Vagina (tissue), 2 donors: Measurements from ENCODE around the gene TAPBPL. TPM values are rescaled to one million over a fixed set of nuclear protein-coding genes. Genes with fewer than 3 reads are reported as not detected.
"Not testable (repeated sequence)": the region's sequence is repeated elsewhere in the genome, so short reads cannot be mapped to it uniquely, and the experiment has no call there.

ENCODE experiments used
- DNase-seq, 2 donors: peaks; one replicate each; pipeline ENCODE4 v3.0.0-alpha.2; 2017; ENCODE audit errors: extremely low spot score in 2 of 2
- H3K27ac ChIP-seq: fragments of 200-600 bp; sonication (generic); one replicate; pipeline ENCODE4 v1.5.1; 2019
- H3K27me3 ChIP-seq: fragments of 200-600 bp; sonication (generic); one replicate; pipeline ENCODE4 v1.5.1; 2019
- H3K36me3 ChIP-seq, 2 donors: fragments of 200-600 bp; sonication (generic); one replicate each; pipeline ENCODE4 v1.5.1; 2017 to 2019
- H3K4me1 ChIP-seq: fragments of 200-600 bp; sonication (generic); one replicate; pipeline ENCODE4 v1.5.1; 2019
- H3K4me3 ChIP-seq, 2 donors: fragments of 200-600 bp; sonication (generic); 1 replicate in 1 of 2; 2 replicates in 1 of 2; pipeline ENCODE4 v1.5.1; 2016 to 2019
- H3K9me3 ChIP-seq: fragments of 200-600 bp; sonication (generic); one replicate; pipeline ENCODE4 v1.5.1; 2019
- CTCF ChIP-seq, 3 experiments: fragments of 450-650 bp in 2 of 3; fragments of 200-600 bp in 1 of 3; sonication (generic) in 1 of 3; IDR thresholded peaks; one replicate each; pipeline ENCODE4 v1.5.1; 2017 to 2019; ENCODE audit warnings: antibody characterized with exemption in 3 of 3, mild to moderate bottlenecking in 2 of 3, moderate library complexity in 2 of 3
- POLR2A ChIP-seq, 2 donors: fragments of 450-650 bp; IDR thresholded peaks; one replicate each; pipeline ENCODE4 v1.6.1; 2017; ENCODE audit warnings: antibody characterized with exemption in 2 of 2, mild to moderate bottlenecking in 2 of 2, moderate library complexity in 2 of 2
- POLR2AphosphoS5 ChIP-seq, 2 donors: sonication (generic); formaldehyde crosslinking; IDR thresholded peaks; one replicate each; pipeline ENCODE4 v1.9.0; 2017; ENCODE audit warnings: antibody characterized with exemption in 2 of 2, mild to moderate bottlenecking in 2 of 2, low read depth in 1 of 2; ENCODE audit not compliant: insufficient read depth in 1 of 2
- intact Hi-C: fragments of 100-400 bp; cut with DNase I; formaldehyde crosslinking; loops from one replicate; pipeline ENCODE4 v1.15.1; 2023
- total RNA-seq: library from RNA; depleted of rRNA; stranded (reverse); fragments of >200 nt; gene quantifications from one replicate; pipeline ENCODE4 v1.2.3, GENCODE V29; 2016

TAPBPL gene
- total RNA-seq, 1 donor from 2014 or later, result 21.1 TPM

- H3K9me3 ChIP-seq, result no peaks in the 10 kb centered on the region
- H3K36me3 ChIP-seq, result peaks cover 0 to 6% of the 10 kb centered on the region in 2 donors
- DNase-seq, result no peak
- intact Hi-C loops, result no loop called here
- no peaks in the 10 kb centered on the region for H3K27me3 ChIP-seq
- H3K27ac ChIP-seq, result no peak overlapping the region
- peaks cover 10% of the 10 kb centered on the region for H3K4me1 ChIP-seq
- TF ChIP-seq CTCF (IDR thresholded peaks at IDR 0.05), result no peak
- TF ChIP-seq POLR2AphosphoS5 (IDR thresholded peaks at IDR 0.05; ENCODE audit: insufficient read depth in 1 of 2, low read depth in 1 of 2), result no peak
- TF ChIP-seq POLR2A (IDR thresholded peaks at IDR 0.05), result no peak
- no peak overlapping the region for H3K4me3 ChIP-seq
Observed at GRCh38 chr12:6488240-6488639, 36.4 kb downstream of the TAPBPL start.

- H3K9me3 ChIP-seq, result no peaks in the 10 kb centered on the region
- H3K4me3 ChIP-seq, result no peak overlapping the region
- H3K27ac ChIP-seq, result no peak overlapping the region
- DNase-seq, result no peak
- intact Hi-C loops, result no loop called here
- peaks cover 0 to 6% of the 10 kb centered on the region in 2 donors for H3K36me3 ChIP-seq
- TF ChIP-seq POLR2AphosphoS5 (IDR thresholded peaks at IDR 0.05; ENCODE audit: insufficient read depth in 1 of 2, low read depth in 1 of 2), result no peak
- TF ChIP-seq POLR2A (IDR thresholded peaks at IDR 0.05), result no peak
- TF ChIP-seq CTCF (IDR thresholded peaks at IDR 0.05), result no peak
- no peaks in the 10 kb centered on the region for H3K27me3 ChIP-seq
- H3K4me1 ChIP-seq, result peaks cover 13% of the 10 kb centered on the region
Observed at GRCh38 chr12:6489449-6489848, 37.6 kb downstream of the TAPBPL start.

GRCh38 chr12:6490673-6491072 lies 38.8 kb downstream of the TAPBPL start:
- not testable (repeated sequence) for H3K27me3 ChIP-seq, H3K9me3 ChIP-seq, H3K27ac ChIP-seq, H3K4me3 ChIP-seq, DNase-seq, H3K36me3 ChIP-seq
- intact Hi-C loops, result loop anchor here (5.0 kb wide), 1 partner anchor 42 kb away; the partner anchor contains the start of gene GAPDH
- H3K4me1 ChIP-seq, result peaks cover 25% of the 10 kb centered on the region

- intact Hi-C loops, result loop anchor here (5.0 kb wide), 1 partner anchor 39 kb away; the partner anchor contains the start of gene GAPDH
Observed at GRCh38 chr12:6492838-6493496, 41.1 kb downstream of the TAPBPL start, which contains the start of gene MRPL51. MRPL51 (minus strand) TSS chr12:6493262; CDS start chr12:6493136, 126 bp downstream.

More at GRCh38 chr12:6492838-6493496, 41.1 kb downstream of the TAPBPL start, which contains the start of gene MRPL51:
- Histone ChIP-seq H3K27ac (peak within 1 kb of the TSS; percentile 96), H3K36me3 (peaks cover 0 to 21% of the 10 kb centered on the region in 2 donors), H3K9me3 (no peaks in the 10 kb centered on the region), H3K27me3 (no peaks in the 10 kb centered on the region), H3K4me3 (peak within 1 kb of the TSS; percentile 77 to 90), H3K4me1 (peaks cover 25% of the 10 kb centered on the region)
- DNase-seq, result peak in 1 of 2 donors; percentile 95
- TF ChIP-seq POLR2A (IDR thresholded peaks at IDR 0.05) (peak in 1 of 2 donors; percentile 70), CTCF (IDR thresholded peaks at IDR 0.05) (no peak), POLR2AphosphoS5 (IDR thresholded peaks at IDR 0.05; ENCODE audit: insufficient read depth in 1 of 2, low read depth in 1 of 2) (peak; percentile 91 to 94)
